Stimulated activated CD4-positive, alpha-beta T cell treated with anti-CD3 and anti-CD28 coated beads, Interleukin-4, amount 100 ng/mL, for 4 hours (primary cell): ENCODE measurements around the gene SLC50A1.

Source experiments
- DNase-seq, 2 experiments: peaks; one replicate each; pipeline ENCODE4 v3.0.0-alpha.2; 2020

SLC50A1 gene

DNA sequence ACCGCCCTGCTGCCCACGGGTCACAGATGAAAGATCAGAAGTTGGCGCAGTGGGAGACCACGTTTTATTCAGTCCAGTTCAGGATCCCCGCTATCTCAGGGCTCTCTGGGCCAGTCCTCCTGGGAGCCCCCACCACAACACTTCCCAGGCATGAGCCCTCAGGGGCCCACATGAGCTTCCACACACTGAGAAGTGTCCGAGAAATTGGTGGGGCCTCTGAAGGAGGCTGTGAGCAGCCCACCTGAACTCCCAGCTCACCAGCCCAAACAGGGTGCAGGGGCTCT lies 50.1 kb downstream of the SLC50A1 start:
- DNase-seq, result no peak

DNA sequence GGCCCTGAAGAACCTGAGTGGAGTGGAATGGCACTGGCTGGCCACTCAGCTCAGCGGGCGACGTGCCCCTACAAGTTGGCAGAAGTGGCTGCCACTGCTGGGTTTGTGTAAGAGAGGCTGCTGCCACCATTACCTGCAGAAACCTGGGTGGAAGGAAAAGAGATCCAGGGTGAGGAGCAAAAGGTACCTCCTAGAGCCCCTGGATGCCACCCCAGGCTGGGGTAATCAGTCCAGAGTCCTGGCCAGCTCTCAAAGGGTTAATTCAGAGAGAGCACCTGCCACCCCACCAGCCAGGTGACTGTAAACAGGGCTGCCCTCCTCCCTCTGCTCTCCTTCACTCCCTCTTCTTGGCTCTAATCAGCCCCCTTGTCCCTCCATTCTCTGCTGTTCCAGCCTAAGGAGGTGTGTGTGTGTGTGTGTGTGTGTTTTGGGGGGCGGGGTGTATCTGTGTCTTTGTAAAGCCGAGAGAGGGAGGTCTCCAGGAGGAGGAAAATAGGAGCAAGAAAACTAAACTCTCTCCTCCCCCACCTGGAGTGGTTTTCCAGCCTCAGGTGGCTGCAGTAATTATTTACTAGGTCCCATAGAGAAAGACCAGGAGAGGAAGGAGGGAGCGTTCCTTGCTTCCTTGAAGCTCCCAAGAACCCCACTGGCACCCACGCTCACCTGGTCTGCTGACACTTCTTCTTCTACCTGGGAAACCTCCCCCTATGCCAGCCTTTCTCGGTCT lies 50.6 kb downstream of the SLC50A1 start:
- no peak for DNase-seq

GRCh38 chr1:155186794-155187455 lies 51.3 kb downstream of the SLC50A1 start:
- no peak for DNase-seq

DNA sequence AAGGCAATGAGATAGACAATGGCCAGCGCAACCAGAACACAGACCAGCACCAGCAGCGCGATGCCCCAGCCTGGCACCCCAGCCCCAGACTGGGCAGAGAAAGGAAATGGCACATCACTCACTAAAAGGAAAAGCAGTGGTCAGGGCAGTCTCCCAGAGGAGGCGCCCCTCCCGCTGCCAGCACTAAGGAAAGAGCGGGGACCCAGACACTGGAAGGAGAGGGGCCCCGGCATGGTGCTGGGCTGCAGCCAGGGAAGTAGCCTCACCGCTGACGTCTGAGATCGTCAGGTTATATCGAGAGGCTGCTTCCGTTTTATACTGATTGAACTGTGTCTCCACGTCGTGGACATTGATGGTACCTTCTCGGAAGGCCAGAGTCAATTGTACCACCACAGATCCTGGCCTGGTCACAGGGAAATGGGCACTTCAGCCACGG lies 51.8 kb downstream of the SLC50A1 start:
- DNase-seq, result no peak

DNA sequence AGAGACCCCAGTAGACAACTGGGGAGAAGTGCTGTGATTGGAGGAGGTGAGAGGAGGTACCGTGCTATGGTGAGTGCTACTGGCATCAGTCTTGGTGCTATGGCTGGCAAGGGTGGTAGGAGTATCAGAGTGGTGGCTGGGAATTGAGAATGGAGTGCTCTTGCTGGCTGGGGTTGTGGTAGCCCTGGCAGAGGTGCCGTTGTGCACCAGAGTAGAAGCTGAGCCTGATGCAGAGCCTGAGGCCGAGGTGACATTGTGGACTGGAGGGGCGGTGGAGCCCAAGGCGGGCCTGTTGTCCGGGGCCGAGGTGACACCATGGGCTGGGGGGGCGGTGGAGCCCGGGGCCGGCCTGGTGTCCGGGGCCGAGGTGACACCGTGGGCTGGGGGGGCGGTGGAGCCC lies 52.6 kb downstream of the SLC50A1 start:
- no peak for DNase-seq
